H1 (cell line): ENCODE measurements around the gene TTC39A. TPM values are rescaled to one million over a fixed set of nuclear protein-coding genes. Genes with fewer than 3 reads are reported as not detected.

Experiments used
- CTCF ChIA-PET: fragments of 300-600 bp; sonication (Branson Sonifier 250); formaldehyde crosslinking; loops from one replicate; lab custom pipeline; 2021; ENCODE audit not compliant: partially characterized antibody; lab: Charles Lee
- POLR2A ChIA-PET: fragments of 300-600 bp; sonication (Branson Sonifier 250); formaldehyde crosslinking; loops from one replicate; lab custom pipeline; 2021; ENCODE audit warnings: inconsistent platforms; ENCODE audit not compliant: partially characterized antibody; lab: Charles Lee
- DNase-seq, 2 experiments: peaks; one replicate each; pipeline versions ENCODE4 v3.0.0 to v3.0.0-alpha.2; 2010 to 2022; ENCODE audit warnings: low spot score in 2 of 2, low read depth in 1 of 2, mixed read lengths in 1 of 2
- FAIRE-seq: peaks from 2 replicates; lab custom pipeline; 2011; peaks lifted over from hg19 to GRCh38; lab: Jason Lieb, UNC
- H2AFZ ChIP-seq: 2 replicates; pipeline ENCODE4 v1.8.1; 2012; ENCODE audit warnings: low read length, inconsistent platforms
- H2AK5ac ChIP-seq: 2 replicates; pipeline ENCODE4 v1.6.1; 2013; ENCODE audit warnings: low read depth, low read length
- H2BK120ac ChIP-seq: replicated peaks from 2 replicates; pipeline ENCODE3; 2013; ENCODE audit warnings: low read depth, low read length, inconsistent platforms
- H2BK12ac ChIP-seq: 2 replicates; pipeline ENCODE4 v1.6.1; 2013; ENCODE audit warnings: low read depth, low read length
- H2BK15ac ChIP-seq: 2 replicates; pipeline ENCODE4 v1.6.1; 2013; ENCODE audit warnings: low read length
- H2BK20ac ChIP-seq: 2 replicates; pipeline ENCODE4 v1.6.1; 2013; ENCODE audit warnings: low read length
- H2BK5ac ChIP-seq: 2 replicates; pipeline ENCODE4 v1.6.1; 2013; ENCODE audit warnings: low read depth, low read length
- H3K14ac ChIP-seq: 2 replicates; pipeline ENCODE4 v1.6.1; 2013; ENCODE audit warnings: inconsistent platforms; ENCODE audit not compliant: insufficient read length
- H3K18ac ChIP-seq: 2 replicates; pipeline ENCODE4 v1.6.1; 2013; ENCODE audit warnings: low read length; ENCODE audit errors: extremely low read depth
- H3K23ac ChIP-seq: 2 replicates; pipeline ENCODE4 v1.6.1; 2013; ENCODE audit warnings: inconsistent platforms; ENCODE audit not compliant: insufficient read length
- H3K23me2 ChIP-seq: 2 replicates; pipeline ENCODE4 v1.6.1; 2013; ENCODE audit warnings: low read depth, low read length
- H3K27ac ChIP-seq: 2 replicates; pipeline ENCODE4 v1.6.1; 2011; ENCODE audit warnings: low read depth, low read length, inconsistent platforms
- H3K27me3 ChIP-seq, 4 experiments: replicated peaks in 1 of 4; 1 replicate in 1 of 4; 2 replicates in 3 of 4; pipeline versions ENCODE4 v1.6.1 to v1.8.1; 2011 to 2013; ENCODE audit warnings: low read length in 3 of 4, mild to moderate bottlenecking in 3 of 4, inconsistent platforms in 2 of 4, mixed read lengths in 2 of 4, moderate library complexity in 1 of 4; ENCODE audit not compliant: control insufficient read depth in 3 of 4, insufficient read depth in 3 of 4; ENCODE audit errors: extremely low read depth in 1 of 4
- H3K36me3 ChIP-seq, 4 experiments: 2 replicates each; pipeline versions ENCODE4 v1.6.1 to v1.8.1; 2011 to 2013; ENCODE audit warnings: mild to moderate bottlenecking in 4 of 4, low read length in 3 of 4, moderate library complexity in 2 of 4, control low read depth in 1 of 4, inconsistent platforms in 1 of 4; ENCODE audit not compliant: insufficient read depth in 4 of 4, control insufficient read depth in 2 of 4
- H3K4ac ChIP-seq: replicated peaks from 2 replicates; pipeline ENCODE3; 2013; ENCODE audit warnings: low read length, low read depth, mixed read lengths, inconsistent platforms; ENCODE audit not compliant: insufficient read length
- H3K4me1 ChIP-seq, 4 experiments: replicated peaks in 1 of 4; 1 replicate in 1 of 4; 2 replicates in 3 of 4; pipeline versions ENCODE4 v1.6.1 to v1.8.1; 2011 to 2013; ENCODE audit warnings: low read length in 3 of 4, inconsistent platforms in 2 of 4, mixed read lengths in 1 of 4; ENCODE audit not compliant: insufficient read depth in 4 of 4, control insufficient read depth in 3 of 4
- H3K4me2 ChIP-seq, 2 experiments: 2 replicates each; pipeline versions ENCODE4 v1.6.1 to v1.8.1; 2011 to 2013; ENCODE audit warnings: low read depth in 2 of 2, low read length in 2 of 2, control low read depth in 1 of 2, inconsistent platforms in 1 of 2, mild to moderate bottlenecking in 1 of 2; ENCODE audit not compliant: insufficient read depth in 1 of 2
- H3K4me3 ChIP-seq, 4 experiments: fragments of 200-600, 300-600 bp in 1 of 4; sonication (generic), shearing (Covaris generic), sonication (Bioruptor Twin) in 1 of 4; 2 replicates each; pipeline versions ENCODE4 v1.5.1 to v1.8.1; 2011 to 2016; ENCODE audit warnings: low read length in 4 of 4, low read depth in 3 of 4, control low read depth in 2 of 4, inconsistent platforms in 2 of 4, mild to moderate bottlenecking in 2 of 4, mixed read lengths in 1 of 4, moderate library complexity in 1 of 4; ENCODE audit not compliant: insufficient read depth in 2 of 4; ENCODE audit errors: extremely low read depth in 1 of 4
- H3K56ac ChIP-seq: replicated peaks from 2 replicates; pipeline ENCODE3; 2013; ENCODE audit warnings: low read depth, mild to moderate bottlenecking, mixed read lengths, low read length, inconsistent platforms; ENCODE audit not compliant: insufficient read length
- H3K79me1 ChIP-seq: 2 replicates; pipeline ENCODE4 v1.6.1; 2013; ENCODE audit warnings: low read depth, low read length, control low read depth
- H3K79me2 ChIP-seq, 2 experiments: 2 replicates each; pipeline versions ENCODE4 v1.6.1 to v1.8.1; 2012 to 2013; ENCODE audit warnings: low read length in 2 of 2, mild to moderate bottlenecking in 2 of 2, inconsistent platforms in 1 of 2; ENCODE audit not compliant: insufficient read depth in 2 of 2, control insufficient read depth in 1 of 2
- H3K9ac ChIP-seq, 4 experiments: replicated peaks in 1 of 4; 1 replicate in 1 of 4; 2 replicates in 3 of 4; pipeline versions ENCODE4 v1.6.1 to v1.8.1; 2011 to 2013; ENCODE audit warnings: low read depth in 3 of 4, low read length in 3 of 4, control low read depth in 2 of 4, mild to moderate bottlenecking in 2 of 4, moderate library complexity in 2 of 4, inconsistent platforms in 1 of 4; ENCODE audit errors: extremely low read depth in 1 of 4
- H3K9me3 ChIP-seq, 2 experiments: 2 replicates each; pipeline versions ENCODE4 v1.6.1 to v1.8.1; 2012 to 2013; ENCODE audit warnings: mild to moderate bottlenecking in 2 of 2, moderate library complexity in 2 of 2, control low read depth in 1 of 2, inconsistent platforms in 1 of 2, low read depth in 1 of 2, low read length in 1 of 2, mixed read lengths in 1 of 2; ENCODE audit not compliant: insufficient read depth in 2 of 2
- H4K20me1 ChIP-seq, 2 experiments: replicated peaks in 1 of 2; 2 replicates each; pipeline versions ENCODE3 to v1.8.1; 2011 to 2013; ENCODE audit warnings: inconsistent platforms in 2 of 2, low read length in 2 of 2, mild to moderate bottlenecking in 1 of 2; ENCODE audit not compliant: insufficient read depth in 2 of 2, control insufficient read depth in 1 of 2
- H4K5ac ChIP-seq: 2 replicates; pipeline ENCODE4 v1.6.1; 2013; ENCODE audit warnings: low read length, low read depth, mixed read lengths, inconsistent platforms; ENCODE audit not compliant: insufficient read length
- H4K8ac ChIP-seq: 2 replicates; pipeline ENCODE4 v1.8.0; 2013; ENCODE audit warnings: mild to moderate bottlenecking, moderate library complexity, low read length, inconsistent platforms; ENCODE audit not compliant: insufficient read depth; ENCODE audit errors: extremely low read depth
- H4K91ac ChIP-seq: replicated peaks from 2 replicates; pipeline ENCODE3; 2013; ENCODE audit warnings: low read length, mixed read lengths, inconsistent platforms; ENCODE audit not compliant: insufficient read length
- BRCA1 ChIP-seq: IDR thresholded peaks from 2 replicates; pipeline ENCODE4 v1.6.1; 2012; ENCODE audit warnings: low read depth, low read length, improper control_type of control experiment
- CTCF ChIP-seq, 3 experiments: IDR thresholded peaks; 1 replicate in 2 of 3; 2 replicates in 1 of 3; pipeline versions ENCODE4 v1.5.1 to v1.6.1; 2011; ENCODE audit warnings: low read length in 3 of 3, mild to moderate bottlenecking in 3 of 3, inconsistent platforms in 2 of 3, low read depth in 1 of 3, moderate library complexity in 1 of 3; ENCODE audit not compliant: insufficient read depth in 1 of 3; ENCODE audit errors: control extremely low read depth in 1 of 3
- RAD21 ChIP-seq, 2 experiments: IDR thresholded peaks in 1 of 2; conservative IDR thresholded peaks in 1 of 2; 2 replicates each; pipeline ENCODE4 v1.6.1; 2011; ENCODE audit warnings: low read depth in 2 of 2, low read length in 2 of 2, improper control_type of control experiment in 1 of 2, inconsistent platforms in 1 of 2, mild to moderate bottlenecking in 1 of 2, moderate library complexity in 1 of 2
- ZNF274 ChIP-seq: IDR thresholded peaks from 2 replicates; pipeline ENCODE4 v1.7.0; 2012; ENCODE audit warnings: low read length, borderline replicate concordance; ENCODE audit errors: extremely low read depth
- WGBS, 2 experiments: shearing (Covaris generic) in 1 of 2; methylation state at CpG; one replicate each; pipeline versions ENCODE4 v1.1.6 to v1.1.7; 2013 to 2015; ENCODE audit warnings: low lambda C conversion rate in 2 of 2, mixed read lengths in 2 of 2, inconsistent platforms in 1 of 2, low coverage in 1 of 2, missing lambda C conversion rate in 1 of 2; ENCODE audit not compliant: insufficient replicate concordance in 2 of 2, insufficient coverage in 1 of 2, insufficient read length in 1 of 2; ENCODE audit errors: extremely low coverage in 1 of 2, missing lambda C conversion rate in 1 of 2; 5-methylcytosine and 5-hydroxymethylcytosine counted together
- polyA plus RNA-seq, 7 experiments: library from polyadenylated mRNA; depleted of rRNA in 3 of 7; stranded (reverse) in 5 of 7; unstranded in 2 of 7; fragments of >200 nt in 5 of 7; fragments of 200-250 nt in 2 of 7; gene quantifications; 1 replicate in 5 of 7; 2 replicates in 1 of 7; 4 replicates in 1 of 7; pipeline versions ENCODE4 v1.2.1 to v1.2.3, GENCODE V29; 2011 to 2013; ENCODE audit warnings: missing spikeins in 2 of 7, mixed read lengths in 2 of 7
- total RNA-seq: library from RNA; stranded (reverse); fragmentation: NEBNext Ultra II Directional; extraction: Animal tissue kit (Norgen Biotek cat#: 25700); gene quantifications from 2 replicates; pipeline ENCODE4 v1.2.1, GENCODE V29; 2021

The TTC39A gene
- total and polyA plus RNA-seq, 2 of the 8 experiments (the other 6 are each of a cell fraction or from before 2014, with no cell fraction given), result 5.5 to 5.8 TPM

GRCh38 chr1:51313268-51313852, 17.0 kb downstream of the TTC39A start:
- CTCF ChIA-PET, result interaction anchor here (0.6 to 2.0 kb wide), 15 partner anchors 8 to 455 kb away, joined by 3 to 8 read pairs (median 4); no protein-coding TSS in a partner anchor

More at GRCh38 chr1:51313268-51313852, 17.0 kb downstream of the TTC39A start:
- H2AFZ ChIP-seq, result no peak overlapping the region
- H3K4ac ChIP-seq, result no peak overlapping the region
- H3K23me2 ChIP-seq, result no peaks in the 10 kb centered on the region
- H3K9ac ChIP-seq, result no peak overlapping the region
- H3K4me2 ChIP-seq, result no peak overlapping the region
- H3K27ac ChIP-seq, result no peak overlapping the region
- whole genome bisulfite sequencing, 2 experiments, result 83% methylated on average over 5 of the region's 5 CpGs; no CpG with 5 or more reads in 1 of the 2 experiments
- H3K18ac ChIP-seq, result peak overlapping the region; percentile 48; the same call in 1 of the 2 replicates
- POLR2A ChIA-PET, result interaction anchor here (0.9 to 1.9 kb wide), 3 partner anchors 16 to 110 kb away, joined by 3 to 6 read pairs (median 3); no protein-coding TSS in a partner anchor
- no peak overlapping the region for H2BK120ac ChIP-seq
- H3K27me3 ChIP-seq, result no peaks in the 10 kb centered on the region
- no peak overlapping the region for H3K4me3 ChIP-seq
- peak overlapping the region; percentile 71; the same call in 1 of the 2 replicates for H4K8ac ChIP-seq
- H3K23ac ChIP-seq, result no peak overlapping the region
- H3K79me2 ChIP-seq, result no peaks in the 10 kb centered on the region
- no peaks in the 10 kb centered on the region for H3K36me3 ChIP-seq
- no peak overlapping the region for H3K14ac ChIP-seq
- DNase-seq, result no peak
- H3K56ac ChIP-seq, result no peak overlapping the region
- no peak overlapping the region for H4K5ac ChIP-seq
- peak overlapping the region; percentile 7; the same call in 1 of the 2 replicates for H2BK5ac ChIP-seq
- H3K79me1 ChIP-seq, result no peaks in the 10 kb centered on the region
- no peak overlapping the region for H2BK15ac ChIP-seq
- no peak overlapping the region for H2AK5ac ChIP-seq
- no peaks in the 10 kb centered on the region for H4K20me1 ChIP-seq
- no peak overlapping the region; the same call in 1 of the 2 replicates for H2BK12ac ChIP-seq
- no peaks in the 10 kb centered on the region for H3K9me3 ChIP-seq
- TF ChIP-seq CTCF (IDR thresholded peaks at IDR 0.05; ENCODE audit: control extremely low read depth in 1 of 3, insufficient read depth in 1 of 3, low read depth in 1 of 3, low read length in 3 of 3) (peak; percentile 31 to 51 (median 46)), BRCA1 (no peak), ZNF274 (no peak), RAD21 (IDR thresholded peaks at IDR 0.05 in 1 of 2, conservative IDR thresholded peaks at IDR 0.05 in 1 of 2; ENCODE audit: low read depth in 2 of 2, low read length in 2 of 2) (peak; percentile 55 to 65)
- no peak overlapping the region for H2BK20ac ChIP-seq
- peaks cover 0 to 9% (median 0%) of the 10 kb centered on the region in 4 experiments; a peak in 4 of 7 replicates for H3K4me1 ChIP-seq
- peak; percentile 32 for FAIRE-seq
- no peak overlapping the region for H4K91ac ChIP-seq
